A673 (cell line): ENCODE data around the gene CHAMP1. TPM values are rescaled to one million over a fixed set of nuclear protein-coding genes. Genes with fewer than 3 reads are reported as not detected.

Experiments
- BruUV-seq: library from RNA; stranded (reverse); fragments of 400-500 nt; replicated peaks from 2 replicates; lab custom pipeline; 2021; lab: Mats Ljungman, UMichigan
- CTCF ChIA-PET: fragments of 300-600 bp; sonication (Branson Sonifier 250); formaldehyde crosslinking; loops from one replicate; lab custom pipeline; 2022; ENCODE audit warnings: antibody characterized with exemption; lab: Charles Lee
- POLR2A ChIA-PET: fragments of 300-600 bp; sonication (Branson Sonifier 250); formaldehyde crosslinking; loops from one replicate; lab custom pipeline; 2022; ENCODE audit warnings: antibody characterized with exemption; ENCODE audit not compliant: low non-redundant PET; lab: Charles Lee
- DNase-seq: peaks from one replicate; pipeline ENCODE4 v3.0.0-alpha.2; 2015; ENCODE audit warnings: low spot score
- H3K27ac ChIP-seq: fragments of 200-600 bp; sonication (generic); 2 replicates; pipeline ENCODE4 v1.5.1; 2016; ENCODE audit warnings: mixed run types, low read depth, mild to moderate bottlenecking, mixed read lengths, antibody characterized with exemption, low read length; ENCODE audit not compliant: poor library complexity, severe bottlenecking
- H3K27me3 ChIP-seq: fragments of 200-600 bp; sonication (generic); replicated peaks from 2 replicates; pipeline ENCODE4 v1.6.1; 2017; ENCODE audit warnings: mixed run types, low read depth, mild to moderate bottlenecking, mixed read lengths, antibody characterized with exemption, low read length; ENCODE audit not compliant: insufficient read depth, poor library complexity
- H3K36me3 ChIP-seq: fragments of 200-600 bp; sonication (generic); 2 replicates; pipeline ENCODE4 v1.6.1; 2016; ENCODE audit warnings: mixed run types, mild to moderate bottlenecking, mixed read lengths, antibody characterized with exemption, low read length; ENCODE audit not compliant: insufficient read depth, poor library complexity, severe bottlenecking
- H3K4me1 ChIP-seq: fragments of 200-600 bp; sonication (generic); 2 replicates; pipeline ENCODE4 v1.6.1; 2017; ENCODE audit warnings: mixed run types, mild to moderate bottlenecking, mixed read lengths, antibody characterized with exemption, low read length; ENCODE audit not compliant: insufficient read depth, poor library complexity, severe bottlenecking
- H3K4me3 ChIP-seq: fragments of 200-600 bp; sonication (generic); 2 replicates; pipeline ENCODE4 v1.5.1; 2016; ENCODE audit warnings: low read depth, mixed run types, mild to moderate bottlenecking, mixed read lengths, low read length; ENCODE audit not compliant: poor library complexity, severe bottlenecking
- H3K9me3 ChIP-seq: fragments of 200-600 bp; sonication (generic); 2 replicates; pipeline ENCODE4 v1.6.1; 2016; ENCODE audit warnings: mixed run types, low read depth, mild to moderate bottlenecking, mixed read lengths, antibody characterized with exemption, low read length; ENCODE audit not compliant: poor library complexity, severe bottlenecking
- CTCF ChIP-seq: fragments of 300-800, 200-600 bp; sonication (generic); conservative IDR thresholded peaks from 2 replicates; pipeline ENCODE4 v1.5.1; 2017; ENCODE audit warnings: low read depth, mild to moderate bottlenecking, antibody characterized with exemption, low read length, moderate library complexity, mixed read lengths
- EZH2 ChIP-seq: fragments of 200-600 bp; sonication (generic); IDR thresholded peaks from 2 replicates; pipeline ENCODE4 v1.6.1; 2017; ENCODE audit warnings: borderline replicate concordance, low read depth, mild to moderate bottlenecking, mixed read lengths, antibody characterized with exemption, low read length; ENCODE audit not compliant: poor library complexity, severe bottlenecking
- intact Hi-C: fragments of 100-400 bp; cut with micrococcal nuclease; formaldehyde crosslinking; loops from one replicate; pipeline ENCODE4 v1.10.0; 2022; ENCODE audit not compliant: unreplicated experiment
- total RNA-seq: library from RNA; stranded (reverse); gene quantifications from 2 replicates; pipeline ENCODE4 v1.2.3, GENCODE V29; 2021

CHAMP1 gene
- total RNA-seq, 1 experiment from 2014 or later = 31.8 TPM

GRCh38 chr13:114315074-114315785 is 927 bp downstream of the CHAMP1 start:
- CTCF ChIA-PET = no interaction called here
- no peak for TF ChIP-seq EZH2
- no peak for TF ChIP-seq CTCF

GRCh38 chr13:114318624-114319023 is 4.3 kb downstream of the CHAMP1 start:
- no TSS peak for BruUV-seq
- CTCF ChIA-PET = interaction anchor here (0.7 kb wide), 1 partner anchor 702 kb away, joined by 8 read pairs; no protein-coding TSS in a partner anchor

More at GRCh38 chr13:114315074-114315785, 927 bp downstream of the CHAMP1 start:
- no peaks in the 10 kb centered on the region for H3K27me3 ChIP-seq
- H3K27ac ChIP-seq = peak overlapping the region; percentile 88
- H3K36me3 ChIP-seq = peaks cover 7% of the 10 kb centered on the region
- H3K4me1 ChIP-seq = peaks cover 29% of the 10 kb centered on the region
- POLR2A ChIA-PET = no interaction called here
- no peaks in the 10 kb centered on the region for H3K9me3 ChIP-seq
- peak overlapping the region; percentile 85 for H3K4me3 ChIP-seq
- intact Hi-C loops = no loop called here
- TSS peak; percentile 75 for BruUV-seq
- DNase-seq = no peak

GRCh38 chr13:114319441-114319913 is 5.2 kb downstream of the CHAMP1 start:
- POLR2A ChIA-PET = no interaction called here
- no peaks in the 10 kb centered on the region for H3K9me3 ChIP-seq
- TF ChIP-seq CTCF = no peak
- no peak for TF ChIP-seq EZH2
- intact Hi-C loops = no loop called here
- peaks cover 46% of the 10 kb centered on the region for H3K36me3 ChIP-seq
- CTCF ChIA-PET = no interaction called here
- no peaks in the 10 kb centered on the region for H3K27me3 ChIP-seq
- no peak for DNase-seq
- H3K27ac ChIP-seq = no peak overlapping the region
- H3K4me3 ChIP-seq = no peak overlapping the region
- H3K4me1 ChIP-seq = no peaks in the 10 kb centered on the region
- BruUV-seq = no TSS peak

More at GRCh38 chr13:114318624-114319023, 4.3 kb downstream of the CHAMP1 start:
- POLR2A ChIA-PET = no interaction called here
- TF ChIP-seq CTCF = no peak
- no peak for TF ChIP-seq EZH2
- intact Hi-C loops = no loop called here
- no peak for DNase-seq
- Histone ChIP-seq H3K4me3 (no peak overlapping the region), H3K27me3 (no peaks in the 10 kb centered on the region), H3K4me1 (peaks cover 3% of the 10 kb centered on the region), H3K9me3 (no peaks in the 10 kb centered on the region), H3K27ac (no peak overlapping the region), H3K36me3 (peaks cover 37% of the 10 kb centered on the region)
